HG02759 (cell line): ENCODE data around the gene FRAS1.

Experiments used
- ATAC-seq: cut with Tn5 transposase; IDR thresholded peaks from one replicate; pipeline ENCODE4 v1.9.1; 2021; ENCODE audit warnings: mild to moderate bottlenecking, moderate library complexity; ENCODE audit not compliant: unreplicated experiment

The FRAS1 gene

DNA sequence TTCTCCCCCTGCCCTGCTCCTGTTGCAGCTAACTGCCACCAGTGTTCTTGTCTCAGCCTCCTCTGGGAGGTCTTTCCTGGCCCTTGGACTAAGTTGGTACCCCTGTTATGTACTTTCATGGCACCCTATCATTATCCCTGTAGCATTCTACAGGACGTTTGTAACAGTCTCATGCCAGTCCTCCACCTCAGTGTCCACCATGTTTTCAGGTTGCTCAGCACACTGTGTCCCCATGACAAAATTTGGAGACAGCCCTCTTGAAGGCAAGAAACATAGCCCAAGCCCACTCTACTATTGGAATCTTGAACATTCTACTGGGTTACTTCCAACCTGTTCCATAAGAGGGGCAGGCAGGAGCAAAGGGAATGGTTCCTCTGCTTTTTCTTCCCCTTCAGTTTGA lies 300.0 kb downstream of the FRAS1 start:
- ATAC-seq: no peak

DNA sequence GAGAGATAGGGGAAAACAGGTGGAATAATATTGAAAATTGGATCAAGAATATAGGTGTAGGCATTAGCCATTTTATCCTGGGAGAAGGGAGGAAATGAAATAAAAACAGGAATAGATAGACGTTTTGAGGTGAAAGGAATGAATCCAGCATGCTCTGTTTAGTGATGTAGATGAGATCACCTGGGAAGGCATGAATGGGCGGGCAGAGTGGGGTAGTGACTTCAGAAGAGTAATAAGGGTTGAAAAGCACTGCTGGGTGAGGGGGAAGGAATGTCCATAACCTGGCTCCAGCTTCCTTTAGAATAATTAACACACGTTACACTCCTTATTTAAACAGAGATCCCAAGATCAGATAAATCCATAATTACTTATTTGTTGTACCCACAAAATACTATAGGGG lies 303.3 kb downstream of the FRAS1 start:
- no peak for ATAC-seq

DNA sequence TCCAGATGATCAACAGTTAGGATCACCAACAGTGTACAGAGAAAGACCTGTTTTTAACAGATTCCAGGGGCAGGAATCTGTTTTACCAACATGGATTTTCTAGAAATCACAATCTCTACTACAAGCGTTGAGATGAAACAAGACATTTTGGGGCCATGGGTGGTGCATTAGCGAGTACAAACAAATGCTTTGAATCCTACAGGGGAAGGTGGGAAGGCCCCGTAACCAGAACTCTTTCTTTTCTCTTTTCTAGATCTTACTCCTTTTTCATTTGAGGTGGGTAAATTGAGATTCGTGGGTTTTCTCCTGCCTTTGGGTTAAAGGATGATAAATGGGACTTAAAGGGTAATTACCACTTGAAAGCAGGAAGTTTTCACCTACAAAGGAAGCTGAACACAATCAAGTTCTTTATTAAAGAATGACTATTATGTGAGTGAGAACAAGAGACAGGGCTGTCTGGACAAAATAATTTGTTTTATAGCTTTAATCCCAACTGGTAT lies 304.5 kb downstream of the FRAS1 start:
- ATAC-seq: no peak

DNA sequence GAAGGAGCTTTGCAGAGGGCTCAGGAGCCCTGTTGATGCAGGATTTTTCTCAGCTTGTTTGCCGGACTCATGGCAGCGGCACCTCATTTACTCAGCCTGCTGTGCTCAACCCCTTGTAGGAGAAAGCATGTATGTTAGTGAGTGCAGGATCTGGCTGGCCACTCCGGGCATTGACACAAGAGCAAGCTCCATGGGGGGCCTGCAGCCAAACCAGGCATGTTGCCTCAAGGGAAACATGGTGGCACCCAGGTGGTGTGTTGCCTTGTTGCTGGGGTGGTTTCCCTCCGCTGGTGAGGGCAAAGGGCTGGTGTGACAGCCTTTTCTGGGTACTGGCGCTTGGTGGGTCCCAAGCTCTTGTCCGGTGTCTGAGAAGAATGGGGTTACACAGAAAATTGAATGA lies 305.2 kb downstream of the FRAS1 start:
- ATAC-seq: no peak

DNA sequence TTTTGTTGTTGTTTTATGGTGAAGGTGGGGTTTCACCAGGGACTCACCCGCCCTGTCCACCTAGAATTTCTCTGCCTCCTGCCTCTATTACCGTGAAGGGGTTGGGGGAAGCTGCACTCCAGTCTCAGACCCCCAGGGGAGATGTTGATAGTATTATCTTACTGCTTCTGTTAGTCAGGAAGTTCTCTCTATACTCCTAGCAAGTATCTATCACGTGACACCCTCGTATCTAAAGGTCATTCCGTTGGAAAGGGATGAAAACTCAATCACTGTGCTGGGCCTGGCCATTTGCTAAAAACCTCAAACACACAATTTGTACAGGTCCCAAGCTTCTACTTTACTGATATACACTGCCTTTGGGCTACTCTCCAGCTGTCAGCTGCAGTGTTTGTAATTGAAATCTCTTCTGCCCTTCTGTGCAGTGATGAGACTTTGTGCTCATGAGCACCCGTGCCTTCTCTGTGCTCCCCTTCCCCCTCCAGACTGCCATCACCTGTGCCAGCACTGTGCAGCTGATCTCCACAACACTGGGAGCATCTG lies 306.0 kb downstream of the FRAS1 start:
- no peak for ATAC-seq

DNA sequence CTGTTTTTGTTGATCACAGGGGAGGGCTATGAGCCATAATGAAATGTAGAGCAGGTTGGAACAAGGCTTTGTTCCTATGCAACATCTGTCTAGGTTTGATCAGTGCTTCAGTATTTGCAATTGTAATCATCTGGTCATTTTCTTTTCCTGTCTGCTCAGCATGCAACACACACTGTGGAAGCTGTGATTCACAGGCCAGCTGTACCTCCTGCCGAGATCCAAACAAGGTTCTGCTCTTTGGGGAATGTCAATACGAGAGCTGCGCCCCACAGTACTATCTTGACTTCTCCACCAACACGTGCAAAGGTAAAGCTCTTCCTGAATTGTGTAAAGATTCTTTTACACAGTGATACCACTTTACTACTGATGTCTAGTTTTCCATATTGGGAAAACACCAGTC lies 312.6 kb downstream of the FRAS1 start:
- ATAC-seq: no peak

DNA sequence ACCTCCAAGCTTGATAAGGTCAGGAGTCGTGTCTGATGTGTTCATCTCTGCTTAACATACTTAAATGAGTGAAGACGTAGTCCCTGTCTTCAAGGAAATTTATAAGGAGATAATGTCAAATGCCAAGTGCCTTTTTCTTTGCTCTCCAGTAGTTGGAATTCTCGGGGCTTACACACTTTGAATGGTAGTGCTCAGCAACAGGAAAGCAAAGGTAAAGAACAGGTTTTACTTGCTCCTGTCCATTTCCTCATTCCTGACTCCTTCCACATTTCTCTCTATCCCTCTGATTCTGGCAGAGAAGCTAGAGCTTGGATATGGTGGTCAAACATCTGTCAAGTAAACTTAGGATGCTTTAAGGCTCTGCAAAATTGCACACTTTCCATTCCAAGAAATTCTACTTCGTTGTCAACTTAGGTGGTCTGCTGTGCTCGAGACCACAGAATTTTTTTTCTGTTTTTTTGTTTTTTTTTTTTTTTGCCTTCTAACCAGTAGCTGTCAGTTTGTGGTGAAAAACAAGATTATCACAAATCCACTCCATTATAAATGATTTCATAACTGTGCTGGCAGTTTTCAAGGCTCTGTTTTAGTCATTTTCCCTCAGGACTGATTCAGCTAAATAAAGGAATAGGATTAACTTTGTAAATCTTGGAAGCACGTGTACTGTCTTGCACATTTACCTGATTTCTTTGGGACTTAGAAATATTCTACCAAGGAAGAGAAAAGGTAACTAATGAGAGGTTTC lies 313.7 kb downstream of the FRAS1 start:
- ATAC-seq: no peak

DNA sequence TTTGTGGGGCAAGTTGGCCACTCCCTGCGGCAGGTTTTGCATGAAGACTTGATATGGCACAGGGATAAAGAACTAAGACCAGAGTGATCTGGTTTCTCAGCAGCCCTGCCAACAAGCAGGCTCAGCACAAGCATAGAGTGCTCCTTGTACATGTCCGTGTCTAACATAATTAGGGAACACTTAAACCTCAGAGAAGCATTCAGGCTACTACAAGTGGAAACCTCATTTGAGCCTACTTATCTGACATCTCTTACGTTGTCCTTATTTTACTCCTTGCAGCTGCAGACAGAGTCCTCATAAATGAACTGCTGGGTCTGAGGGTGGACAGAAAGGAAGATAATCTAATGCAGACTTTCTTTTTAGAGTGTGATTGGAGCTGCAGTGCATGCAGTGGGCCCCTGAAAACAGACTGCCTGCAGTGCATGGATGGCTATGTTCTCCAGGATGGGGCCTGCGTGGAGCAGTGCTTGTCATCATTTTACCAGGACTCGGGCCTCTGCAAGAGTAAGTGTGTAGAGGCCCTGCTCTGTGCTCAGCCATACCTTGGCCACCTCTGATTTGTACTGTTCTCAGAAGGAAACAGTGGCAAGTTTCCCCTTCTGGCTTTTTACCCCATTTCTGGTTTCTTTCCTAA lies 315.3 kb downstream of the FRAS1 start:
- ATAC-seq: no peak

DNA sequence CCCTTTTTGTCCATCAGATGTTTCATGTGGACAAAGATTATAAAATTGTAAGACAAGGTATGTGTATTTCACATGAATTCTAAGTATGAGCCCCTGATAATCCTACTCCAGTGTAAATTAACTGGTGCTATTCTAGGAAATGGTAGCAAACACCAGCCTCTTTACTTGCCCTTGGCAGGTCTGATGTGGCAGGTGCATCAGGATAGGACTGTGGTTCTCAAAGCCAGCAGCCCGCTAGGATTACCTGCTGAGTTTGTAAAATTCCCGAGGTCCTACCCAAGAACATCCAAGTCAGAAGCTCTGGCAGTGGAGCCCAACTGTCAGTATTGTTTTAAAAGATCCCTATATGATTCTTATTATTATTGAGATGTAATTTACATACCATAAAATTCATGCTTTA lies 320.4 kb downstream of the FRAS1 start:
- no peak for ATAC-seq

DNA sequence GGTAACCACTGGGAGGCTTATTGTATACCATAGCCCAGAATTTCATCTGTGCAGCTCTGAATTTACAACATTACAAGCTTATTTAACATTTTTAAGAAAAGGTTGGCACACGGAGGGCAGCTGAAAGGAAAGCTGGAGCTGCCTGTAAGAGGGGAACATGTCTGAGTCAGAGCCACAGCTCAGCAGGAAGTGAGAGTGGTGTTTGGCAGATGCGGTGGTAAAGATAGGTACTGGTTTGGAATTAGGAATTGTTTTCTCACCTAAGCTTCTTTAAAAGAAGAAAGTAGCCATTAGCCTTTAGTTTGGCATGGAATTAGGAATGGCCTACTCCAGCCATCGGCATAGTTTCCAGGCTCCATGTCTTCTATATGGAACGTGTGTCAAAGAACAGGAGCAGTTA lies 321.9 kb downstream of the FRAS1 start:
- ATAC-seq: no peak

DNA sequence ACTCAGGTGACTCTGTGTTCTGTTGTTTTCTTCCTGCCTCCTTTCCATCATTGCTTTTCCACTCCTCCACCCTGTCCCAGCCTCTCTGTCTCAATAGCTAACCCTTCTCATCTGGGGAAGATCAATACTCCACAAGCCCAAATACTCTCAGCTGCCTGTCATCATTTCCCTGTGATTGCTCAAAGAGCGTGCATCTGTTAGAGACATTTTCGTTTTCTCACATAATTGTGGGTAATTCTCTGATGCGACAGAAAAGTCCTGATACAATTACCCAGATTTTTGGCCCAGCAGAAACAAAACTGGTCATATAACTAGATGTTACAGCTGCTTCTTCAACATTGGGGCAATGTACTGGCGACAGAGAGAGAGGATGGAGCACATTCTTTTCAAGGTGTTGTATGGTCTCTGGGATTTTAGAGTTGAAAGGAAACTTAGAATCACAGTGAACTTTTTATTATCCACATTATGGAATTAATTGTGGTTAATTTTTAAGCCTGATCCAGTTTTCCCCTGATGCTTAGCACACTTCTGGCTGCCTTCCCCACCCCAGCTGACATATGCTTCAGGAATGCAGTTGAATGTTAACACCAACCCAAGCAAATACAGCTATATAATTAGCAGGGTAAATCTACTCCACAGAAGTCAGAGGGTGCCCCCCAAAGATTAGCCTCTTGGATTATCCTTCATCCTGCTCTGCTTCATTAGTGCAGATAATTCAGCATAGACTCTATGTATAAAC lies 323.0 kb downstream of the FRAS1 start:
- no peak for ATAC-seq

DNA sequence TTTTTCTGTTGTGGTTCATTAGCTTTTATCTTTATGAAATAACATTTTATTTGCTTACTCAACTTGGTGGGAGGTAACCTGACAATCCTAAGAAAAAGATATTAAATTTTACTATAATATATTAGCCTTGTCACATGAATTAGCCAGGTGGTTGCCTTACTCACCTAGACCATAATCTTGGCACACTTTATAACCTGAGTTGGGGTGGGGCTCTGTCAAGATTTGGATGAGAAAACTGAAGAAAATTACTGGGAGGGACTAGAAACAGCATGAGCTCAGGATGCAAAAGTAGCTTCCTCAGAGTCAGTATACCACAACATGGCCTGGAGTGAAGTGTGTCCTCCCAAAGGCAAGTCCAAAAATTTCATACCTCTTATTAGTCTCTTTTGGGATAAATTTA lies 329.6 kb downstream of the FRAS1 start:
- ATAC-seq: no peak

DNA sequence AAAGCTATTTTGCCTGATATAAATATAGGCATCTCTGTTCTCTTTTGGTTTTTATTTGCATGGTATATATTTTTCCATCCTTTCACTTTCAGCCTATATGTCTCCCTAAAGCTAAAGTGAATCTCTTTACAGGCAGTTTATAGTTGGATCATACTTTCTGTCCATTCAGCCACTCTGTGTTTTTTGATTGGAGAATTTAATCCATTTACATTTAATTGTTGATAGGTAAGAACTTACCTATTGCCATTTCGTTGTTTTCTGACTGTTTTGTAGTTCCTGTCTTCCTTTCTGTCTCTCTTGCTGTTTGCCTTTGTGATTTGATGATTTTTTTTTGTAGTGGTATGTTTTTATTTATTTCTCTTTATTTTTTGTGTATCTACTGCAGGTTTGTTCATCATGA lies 338.5 kb downstream of the FRAS1 start:
- ATAC-seq: no peak

DNA sequence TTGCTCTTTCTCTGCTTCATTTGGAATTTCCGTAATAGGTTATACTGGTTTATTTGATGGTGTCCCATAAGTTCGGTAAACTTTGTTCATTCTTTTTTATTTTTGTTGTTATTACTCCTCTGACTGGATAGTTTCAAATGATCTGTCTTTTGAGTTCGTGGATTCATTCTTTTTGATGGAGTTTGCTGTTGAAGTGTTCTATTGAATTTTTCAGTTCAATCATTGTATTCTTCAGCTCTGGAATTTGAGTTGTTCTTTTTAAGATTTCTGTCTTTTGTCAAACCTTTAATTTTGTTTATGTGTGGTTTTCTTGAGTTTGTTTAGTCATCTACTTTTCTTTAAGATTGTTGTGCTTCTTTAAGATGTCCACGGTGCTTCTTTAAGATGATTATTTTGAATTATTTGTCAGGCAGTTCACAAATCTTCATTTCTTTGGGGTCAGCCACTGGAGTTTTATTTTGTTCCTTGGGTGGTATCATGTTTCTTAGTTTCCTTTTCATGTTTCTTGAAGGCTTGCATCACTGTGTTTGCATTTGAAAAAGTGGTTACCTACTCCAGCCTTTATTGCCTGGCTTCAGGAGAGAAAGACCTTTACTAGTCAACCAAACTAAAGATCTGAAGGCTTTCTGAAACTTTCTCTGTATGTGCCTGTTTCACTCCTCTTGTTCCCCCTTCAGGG lies 339.6 kb downstream of the FRAS1 start:
- ATAC-seq: no peak

DNA sequence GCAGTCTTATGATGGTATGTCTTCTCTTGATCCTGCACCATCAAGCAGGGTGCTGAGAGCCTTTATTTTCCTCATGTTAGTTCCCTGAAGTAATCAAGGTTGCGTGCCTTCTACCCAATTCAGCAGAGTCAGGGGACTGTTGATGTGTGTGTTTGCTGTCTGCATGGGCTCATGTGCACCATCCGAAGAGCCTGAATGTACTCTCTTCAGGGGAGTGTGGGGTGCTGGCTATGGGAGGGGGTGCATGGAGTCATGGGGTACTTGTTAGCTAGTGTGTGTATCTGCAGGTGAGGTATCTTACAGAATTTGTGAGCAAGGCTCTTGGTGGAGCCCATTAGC lies 340.1 kb downstream of the FRAS1 start:
- no peak for ATAC-seq

DNA sequence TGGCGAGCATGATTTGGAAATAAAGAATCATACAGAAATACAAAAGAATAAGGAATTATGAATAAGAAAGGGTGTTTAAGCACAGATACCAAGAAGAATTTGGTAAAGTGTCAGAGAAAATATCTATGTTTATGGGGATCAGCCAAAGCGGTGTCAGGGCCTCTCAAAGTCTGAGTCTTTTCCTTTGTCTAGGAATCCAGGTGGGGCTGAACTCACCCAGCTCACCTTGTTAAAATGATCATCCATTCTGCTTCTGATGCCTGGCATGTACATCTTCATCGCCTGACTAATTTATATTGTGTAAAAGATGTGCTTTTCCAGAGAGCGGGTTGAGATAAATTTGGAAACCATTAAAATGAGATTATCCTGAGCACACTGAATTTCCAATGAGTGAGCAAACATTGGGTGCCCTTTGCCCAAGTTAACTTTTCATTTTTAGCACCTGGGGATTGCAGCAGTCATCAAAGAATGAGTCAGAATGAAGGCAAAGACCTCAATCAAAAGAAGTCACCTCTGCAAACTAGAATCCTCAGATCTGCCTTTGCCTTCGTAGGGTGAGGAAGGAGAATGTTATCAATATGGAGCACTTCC lies 352.6 kb downstream of the FRAS1 start:
- ATAC-seq: no peak

DNA sequence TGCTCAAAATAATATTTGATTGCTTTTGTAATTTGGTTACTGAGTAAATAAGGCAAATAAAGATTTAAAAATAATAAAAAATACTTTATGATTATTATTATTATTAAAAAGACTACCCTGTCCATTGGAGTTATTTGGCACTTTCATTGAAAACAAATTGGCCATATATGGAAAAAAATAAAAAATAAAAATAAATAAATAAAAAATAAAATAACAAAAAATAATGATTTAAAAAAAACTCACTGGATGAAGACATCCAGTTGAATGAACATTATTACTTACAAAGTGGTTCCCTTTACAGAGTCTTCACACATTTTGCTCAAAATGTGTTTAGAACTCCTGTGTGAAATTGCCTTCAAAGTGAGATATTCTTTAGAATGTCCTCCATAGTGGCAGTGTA lies 353.1 kb downstream of the FRAS1 start:
- ATAC-seq: no peak

DNA sequence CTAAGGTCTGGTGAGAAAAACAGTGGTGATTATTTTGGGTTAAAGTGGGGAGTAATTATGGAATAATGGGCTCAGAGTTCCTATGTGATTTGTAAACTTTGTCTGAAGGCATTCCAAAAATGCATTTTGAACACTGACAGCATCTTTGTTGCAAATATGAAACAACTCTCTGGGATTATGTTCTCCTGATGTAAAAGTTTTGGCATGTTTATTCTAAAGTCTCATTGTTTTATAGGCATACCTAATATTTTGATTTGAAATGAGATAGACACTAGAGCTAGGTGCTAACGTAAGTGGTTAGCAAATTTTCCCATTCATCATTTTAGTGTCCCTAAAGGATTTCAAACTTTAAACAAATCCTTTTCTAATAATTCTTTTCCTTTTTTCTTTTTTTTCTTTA lies 353.6 kb downstream of the FRAS1 start:
- no peak for ATAC-seq

DNA sequence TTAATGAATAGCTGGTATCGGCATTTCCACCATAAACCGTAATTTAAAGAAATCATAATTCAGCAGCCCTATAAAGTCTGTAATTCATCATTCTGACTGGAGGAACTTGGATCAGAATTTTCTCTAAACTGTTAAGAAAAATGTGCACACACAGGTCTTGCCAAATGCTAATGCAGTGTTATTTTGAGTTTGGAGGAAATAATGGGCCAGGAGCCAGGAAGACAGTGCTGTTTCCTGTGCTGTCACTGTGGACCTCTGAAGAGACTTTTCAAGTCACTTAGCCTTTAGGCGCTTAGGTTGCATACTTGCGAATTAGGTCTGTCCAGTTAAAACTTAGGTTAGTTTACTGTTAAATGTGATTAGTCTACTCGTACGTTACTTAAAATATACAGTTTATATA lies 357.0 kb downstream of the FRAS1 start:
- no peak for ATAC-seq

DNA sequence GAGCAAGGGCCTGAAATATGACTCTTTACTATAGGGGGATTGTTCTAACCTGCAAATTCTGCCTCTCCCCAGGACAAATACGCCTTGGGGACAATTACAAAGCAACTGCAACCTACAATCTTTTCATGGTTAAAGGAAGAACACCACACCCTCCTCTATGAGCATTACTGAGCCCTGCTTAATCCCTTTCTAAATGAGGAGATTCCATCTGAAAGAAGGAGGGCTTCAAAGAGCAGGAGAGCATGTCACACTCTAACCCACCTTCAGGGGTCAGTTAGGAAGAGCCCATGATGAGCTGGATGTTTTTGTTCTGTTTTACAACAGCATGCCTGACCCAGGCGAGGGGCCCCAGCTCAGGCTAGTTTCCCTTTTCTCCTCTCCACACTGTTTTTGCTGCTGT lies 360.5 kb downstream of the FRAS1 start:
- ATAC-seq: no peak

DNA sequence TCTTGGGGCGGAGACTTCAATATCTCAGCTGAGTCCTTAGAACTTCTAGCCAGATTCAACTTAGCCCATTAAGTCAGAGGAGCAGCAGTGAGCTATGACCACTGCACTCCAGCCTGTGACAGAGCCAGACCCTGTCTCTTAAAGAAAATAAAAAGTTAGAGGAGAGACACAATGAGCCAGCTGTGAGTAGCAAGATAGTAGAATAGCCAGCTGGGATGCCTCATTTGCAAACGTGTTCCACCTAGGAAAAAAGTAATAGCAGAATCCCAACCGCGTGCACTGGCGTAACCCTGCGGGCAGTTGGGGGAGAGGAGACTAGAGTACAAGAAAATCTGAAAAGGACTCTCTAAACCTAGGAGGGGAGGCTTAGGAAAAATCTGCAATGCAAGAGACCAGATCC lies 361.3 kb downstream of the FRAS1 start:
- ATAC-seq: no peak
